OCI-LY1 (cell line): ENCODE measurements around the gene NUAK1.

Source experiments
- EZH2 ChIP-seq: fragments of 200-600 bp; sonication (generic), shearing (Covaris generic); IDR thresholded peaks from 2 replicates; pipeline ENCODE4 v1.8.0; 2017; ENCODE audit warnings: borderline replicate concordance, mixed run types, mild to moderate bottlenecking, antibody characterized with exemption, low read length, moderate library complexity, mixed read lengths
- TF ChIP-seq, protein P1 (sequence below): fragments of 200-600 bp; sonication (generic), shearing (Covaris generic); IDR thresholded peaks from 2 replicates; pipeline ENCODE4 v1.5.1; 2017; ENCODE audit warnings: mild to moderate bottlenecking, antibody characterized with exemption, low read length, moderate library complexity, mixed read lengths

- TF ChIP-seq, protein P1, sequence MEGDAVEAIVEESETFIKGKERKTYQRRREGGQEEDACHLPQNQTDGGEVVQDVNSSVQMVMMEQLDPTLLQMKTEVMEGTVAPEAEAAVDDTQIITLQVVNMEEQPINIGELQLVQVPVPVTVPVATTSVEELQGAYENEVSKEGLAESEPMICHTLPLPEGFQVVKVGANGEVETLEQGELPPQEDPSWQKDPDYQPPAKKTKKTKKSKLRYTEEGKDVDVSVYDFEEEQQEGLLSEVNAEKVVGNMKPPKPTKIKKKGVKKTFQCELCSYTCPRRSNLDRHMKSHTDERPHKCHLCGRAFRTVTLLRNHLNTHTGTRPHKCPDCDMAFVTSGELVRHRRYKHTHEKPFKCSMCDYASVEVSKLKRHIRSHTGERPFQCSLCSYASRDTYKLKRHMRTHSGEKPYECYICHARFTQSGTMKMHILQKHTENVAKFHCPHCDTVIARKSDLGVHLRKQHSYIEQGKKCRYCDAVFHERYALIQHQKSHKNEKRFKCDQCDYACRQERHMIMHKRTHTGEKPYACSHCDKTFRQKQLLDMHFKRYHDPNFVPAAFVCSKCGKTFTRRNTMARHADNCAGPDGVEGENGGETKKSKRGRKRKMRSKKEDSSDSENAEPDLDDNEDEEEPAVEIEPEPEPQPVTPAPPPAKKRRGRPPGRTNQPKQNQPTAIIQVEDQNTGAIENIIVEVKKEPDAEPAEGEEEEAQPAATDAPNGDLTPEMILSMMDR, result no peak
- TF ChIP-seq EZH2, result no peak
These were observed 45.5 kb downstream of the NUAK1 start for GRCh38 chr12:106093246-106093645.
